H1 (cell line): Measurements from ENCODE around the gene CCDC38. TPM values are rescaled to one million over a fixed set of nuclear protein-coding genes. Genes with fewer than 3 reads are reported as not detected.

Source experiments
- CTCF ChIA-PET: fragments of 300-600 bp; sonication (Branson Sonifier 250); formaldehyde crosslinking; loops from one replicate; lab custom pipeline; 2021; ENCODE audit not compliant: partially characterized antibody; lab: Charles Lee
- POLR2A ChIA-PET: fragments of 300-600 bp; sonication (Branson Sonifier 250); formaldehyde crosslinking; loops from one replicate; lab custom pipeline; 2021; ENCODE audit warnings: inconsistent platforms; ENCODE audit not compliant: partially characterized antibody; lab: Charles Lee
- DNase-seq, 2 experiments: peaks; one replicate each; pipeline versions ENCODE4 v3.0.0 to v3.0.0-alpha.2; 2010 to 2022; ENCODE audit warnings: low spot score in 2 of 2, low read depth in 1 of 2, mixed read lengths in 1 of 2
- FAIRE-seq: peaks from 2 replicates; lab custom pipeline; 2011; peaks lifted over from hg19 to GRCh38; lab: Jason Lieb, UNC
- H2AFZ ChIP-seq: 2 replicates; pipeline ENCODE4 v1.8.1; 2012; ENCODE audit warnings: low read length, inconsistent platforms
- H2AK5ac ChIP-seq: 2 replicates; pipeline ENCODE4 v1.6.1; 2013; ENCODE audit warnings: low read depth, low read length
- H2BK120ac ChIP-seq: replicated peaks from 2 replicates; pipeline ENCODE3; 2013; ENCODE audit warnings: low read depth, low read length, inconsistent platforms
- H2BK12ac ChIP-seq: 2 replicates; pipeline ENCODE4 v1.6.1; 2013; ENCODE audit warnings: low read depth, low read length
- H2BK15ac ChIP-seq: 2 replicates; pipeline ENCODE4 v1.6.1; 2013; ENCODE audit warnings: low read length
- H2BK20ac ChIP-seq: 2 replicates; pipeline ENCODE4 v1.6.1; 2013; ENCODE audit warnings: low read length
- H2BK5ac ChIP-seq: 2 replicates; pipeline ENCODE4 v1.6.1; 2013; ENCODE audit warnings: low read depth, low read length
- H3K14ac ChIP-seq: 2 replicates; pipeline ENCODE4 v1.6.1; 2013; ENCODE audit warnings: inconsistent platforms; ENCODE audit not compliant: insufficient read length
- H3K18ac ChIP-seq: 2 replicates; pipeline ENCODE4 v1.6.1; 2013; ENCODE audit warnings: low read length; ENCODE audit errors: extremely low read depth
- H3K23ac ChIP-seq: 2 replicates; pipeline ENCODE4 v1.6.1; 2013; ENCODE audit warnings: inconsistent platforms; ENCODE audit not compliant: insufficient read length
- H3K23me2 ChIP-seq: 2 replicates; pipeline ENCODE4 v1.6.1; 2013; ENCODE audit warnings: low read depth, low read length
- H3K27ac ChIP-seq: 2 replicates; pipeline ENCODE4 v1.6.1; 2011; ENCODE audit warnings: low read depth, low read length, inconsistent platforms
- H3K27me3 ChIP-seq, 4 experiments: replicated peaks in 1 of 4; 1 replicate in 1 of 4; 2 replicates in 3 of 4; pipeline versions ENCODE4 v1.6.1 to v1.8.1; 2011 to 2013; ENCODE audit warnings: low read length in 3 of 4, mild to moderate bottlenecking in 3 of 4, inconsistent platforms in 2 of 4, mixed read lengths in 2 of 4, moderate library complexity in 1 of 4; ENCODE audit not compliant: control insufficient read depth in 3 of 4, insufficient read depth in 3 of 4; ENCODE audit errors: extremely low read depth in 1 of 4
- H3K36me3 ChIP-seq, 4 experiments: 2 replicates each; pipeline versions ENCODE4 v1.6.1 to v1.8.1; 2011 to 2013; ENCODE audit warnings: mild to moderate bottlenecking in 4 of 4, low read length in 3 of 4, moderate library complexity in 2 of 4, control low read depth in 1 of 4, inconsistent platforms in 1 of 4; ENCODE audit not compliant: insufficient read depth in 4 of 4, control insufficient read depth in 2 of 4
- H3K4ac ChIP-seq: replicated peaks from 2 replicates; pipeline ENCODE3; 2013; ENCODE audit warnings: low read length, low read depth, mixed read lengths, inconsistent platforms; ENCODE audit not compliant: insufficient read length
- H3K4me1 ChIP-seq, 4 experiments: replicated peaks in 1 of 4; 1 replicate in 1 of 4; 2 replicates in 3 of 4; pipeline versions ENCODE4 v1.6.1 to v1.8.1; 2011 to 2013; ENCODE audit warnings: low read length in 3 of 4, inconsistent platforms in 2 of 4, mixed read lengths in 1 of 4; ENCODE audit not compliant: insufficient read depth in 4 of 4, control insufficient read depth in 3 of 4
- H3K4me2 ChIP-seq, 2 experiments: 2 replicates each; pipeline versions ENCODE4 v1.6.1 to v1.8.1; 2011 to 2013; ENCODE audit warnings: low read depth in 2 of 2, low read length in 2 of 2, control low read depth in 1 of 2, inconsistent platforms in 1 of 2, mild to moderate bottlenecking in 1 of 2; ENCODE audit not compliant: insufficient read depth in 1 of 2
- H3K4me3 ChIP-seq, 4 experiments: fragments of 200-600, 300-600 bp in 1 of 4; sonication (generic), shearing (Covaris generic), sonication (Bioruptor Twin) in 1 of 4; 2 replicates each; pipeline versions ENCODE4 v1.5.1 to v1.8.1; 2011 to 2016; ENCODE audit warnings: low read length in 4 of 4, low read depth in 3 of 4, control low read depth in 2 of 4, inconsistent platforms in 2 of 4, mild to moderate bottlenecking in 2 of 4, mixed read lengths in 1 of 4, moderate library complexity in 1 of 4; ENCODE audit not compliant: insufficient read depth in 2 of 4; ENCODE audit errors: extremely low read depth in 1 of 4
- H3K56ac ChIP-seq: replicated peaks from 2 replicates; pipeline ENCODE3; 2013; ENCODE audit warnings: low read depth, mild to moderate bottlenecking, mixed read lengths, low read length, inconsistent platforms; ENCODE audit not compliant: insufficient read length
- H3K79me1 ChIP-seq: 2 replicates; pipeline ENCODE4 v1.6.1; 2013; ENCODE audit warnings: low read depth, low read length, control low read depth
- H3K79me2 ChIP-seq, 2 experiments: 2 replicates each; pipeline versions ENCODE4 v1.6.1 to v1.8.1; 2012 to 2013; ENCODE audit warnings: low read length in 2 of 2, mild to moderate bottlenecking in 2 of 2, inconsistent platforms in 1 of 2; ENCODE audit not compliant: insufficient read depth in 2 of 2, control insufficient read depth in 1 of 2
- H3K9ac ChIP-seq, 4 experiments: replicated peaks in 1 of 4; 1 replicate in 1 of 4; 2 replicates in 3 of 4; pipeline versions ENCODE4 v1.6.1 to v1.8.1; 2011 to 2013; ENCODE audit warnings: low read depth in 3 of 4, low read length in 3 of 4, control low read depth in 2 of 4, mild to moderate bottlenecking in 2 of 4, moderate library complexity in 2 of 4, inconsistent platforms in 1 of 4; ENCODE audit errors: extremely low read depth in 1 of 4
- H3K9me3 ChIP-seq, 2 experiments: 2 replicates each; pipeline versions ENCODE4 v1.6.1 to v1.8.1; 2012 to 2013; ENCODE audit warnings: mild to moderate bottlenecking in 2 of 2, moderate library complexity in 2 of 2, control low read depth in 1 of 2, inconsistent platforms in 1 of 2, low read depth in 1 of 2, low read length in 1 of 2, mixed read lengths in 1 of 2; ENCODE audit not compliant: insufficient read depth in 2 of 2
- H4K20me1 ChIP-seq, 2 experiments: replicated peaks in 1 of 2; 2 replicates each; pipeline versions ENCODE3 to v1.8.1; 2011 to 2013; ENCODE audit warnings: inconsistent platforms in 2 of 2, low read length in 2 of 2, mild to moderate bottlenecking in 1 of 2; ENCODE audit not compliant: insufficient read depth in 2 of 2, control insufficient read depth in 1 of 2
- H4K5ac ChIP-seq: 2 replicates; pipeline ENCODE4 v1.6.1; 2013; ENCODE audit warnings: low read length, low read depth, mixed read lengths, inconsistent platforms; ENCODE audit not compliant: insufficient read length
- H4K8ac ChIP-seq: 2 replicates; pipeline ENCODE4 v1.8.0; 2013; ENCODE audit warnings: mild to moderate bottlenecking, moderate library complexity, low read length, inconsistent platforms; ENCODE audit not compliant: insufficient read depth; ENCODE audit errors: extremely low read depth
- H4K91ac ChIP-seq: replicated peaks from 2 replicates; pipeline ENCODE3; 2013; ENCODE audit warnings: low read length, mixed read lengths, inconsistent platforms; ENCODE audit not compliant: insufficient read length
- BACH1 ChIP-seq: IDR thresholded peaks from 2 replicates; pipeline ENCODE4 v1.6.1; 2012; ENCODE audit warnings: low read length, improper control_type of control experiment
- CBX5 ChIP-seq: fragments of 300-800, 300-1000 bp; sonication (generic); IDR thresholded peaks from 2 replicates; pipeline ENCODE4 v1.7.1; 2016; ENCODE audit warnings: antibody characterized with exemption, low read length, low read depth
- CHD1 ChIP-seq: IDR thresholded peaks from 2 replicates; pipeline ENCODE4 v1.6.1; 2012; ENCODE audit warnings: low read depth, low read length, improper control_type of control experiment
- CTBP2 ChIP-seq: IDR thresholded peaks from 2 replicates; pipeline ENCODE4 v1.7.0; 2011; ENCODE audit warnings: borderline replicate concordance, mild to moderate bottlenecking, moderate library complexity, mixed read lengths, low read length; ENCODE audit not compliant: insufficient read depth, insufficient read length
- GABPA ChIP-seq: IDR thresholded peaks from 2 replicates; pipeline ENCODE4 v1.6.1; 2011; ENCODE audit warnings: mild to moderate bottlenecking, low read length, moderate library complexity, borderline replicate concordance; ENCODE audit not compliant: insufficient read depth
- JUN ChIP-seq: IDR thresholded peaks from 2 replicates; pipeline ENCODE4 v1.6.1; 2011; ENCODE audit warnings: low read depth, mild to moderate bottlenecking, improper control_type of control experiment, low read length
- RXRA ChIP-seq: IDR thresholded peaks from 2 replicates; pipeline ENCODE4 v1.6.1; 2011; ENCODE audit warnings: low read depth, mild to moderate bottlenecking, low read length, moderate library complexity; ENCODE audit not compliant: insufficient read depth
- TAF7 ChIP-seq: optimal IDR thresholded peaks from 2 replicates; pipeline ENCODE3; 2011; ENCODE audit warnings: low read depth, mild to moderate bottlenecking, inconsistent platforms, low read length, moderate library complexity, borderline replicate concordance
- WGBS, 2 experiments: shearing (Covaris generic) in 1 of 2; methylation state at CpG; one replicate each; pipeline versions ENCODE4 v1.1.6 to v1.1.7; 2013 to 2015; ENCODE audit warnings: low lambda C conversion rate in 2 of 2, mixed read lengths in 2 of 2, inconsistent platforms in 1 of 2, low coverage in 1 of 2, missing lambda C conversion rate in 1 of 2; ENCODE audit not compliant: insufficient replicate concordance in 2 of 2, insufficient coverage in 1 of 2, insufficient read length in 1 of 2; ENCODE audit errors: extremely low coverage in 1 of 2, missing lambda C conversion rate in 1 of 2; 5-methylcytosine and 5-hydroxymethylcytosine counted together
- polyA plus RNA-seq, 7 experiments: library from polyadenylated mRNA; depleted of rRNA in 3 of 7; stranded (reverse) in 5 of 7; unstranded in 2 of 7; fragments of >200 nt in 5 of 7; fragments of 200-250 nt in 2 of 7; gene quantifications; 1 replicate in 5 of 7; 2 replicates in 1 of 7; 4 replicates in 1 of 7; pipeline versions ENCODE4 v1.2.1 to v1.2.3, GENCODE V29; 2011 to 2013; ENCODE audit warnings: missing spikeins in 2 of 7, mixed read lengths in 2 of 7
- total RNA-seq: library from RNA; stranded (reverse); fragmentation: NEBNext Ultra II Directional; extraction: Animal tissue kit (Norgen Biotek cat#: 25700); gene quantifications from 2 replicates; pipeline ENCODE4 v1.2.1, GENCODE V29; 2021
- TF ChIP-seq, protein P1 (sequence below): IDR thresholded peaks from 2 replicates; pipeline ENCODE4 v1.6.1; 2012; ENCODE audit warnings: inconsistent platforms
- TF ChIP-seq, protein P2 (sequence below): IDR thresholded peaks from 2 replicates; pipeline ENCODE4 v1.6.1; 2011; ENCODE audit warnings: low read length, improper control_type of control experiment
- TF ChIP-seq, protein P3 (sequence below): IDR thresholded peaks from 2 replicates; pipeline ENCODE4 v1.6.1; 2011; ENCODE audit warnings: low read depth, mild to moderate bottlenecking, low read length; ENCODE audit not compliant: insufficient read depth

Gene CCDC38
- total and polyA plus RNA-seq, 2 of the 8 experiments (the other 6 are each of a cell fraction or from before 2014, with no cell fraction given) = not detected

DNA sequence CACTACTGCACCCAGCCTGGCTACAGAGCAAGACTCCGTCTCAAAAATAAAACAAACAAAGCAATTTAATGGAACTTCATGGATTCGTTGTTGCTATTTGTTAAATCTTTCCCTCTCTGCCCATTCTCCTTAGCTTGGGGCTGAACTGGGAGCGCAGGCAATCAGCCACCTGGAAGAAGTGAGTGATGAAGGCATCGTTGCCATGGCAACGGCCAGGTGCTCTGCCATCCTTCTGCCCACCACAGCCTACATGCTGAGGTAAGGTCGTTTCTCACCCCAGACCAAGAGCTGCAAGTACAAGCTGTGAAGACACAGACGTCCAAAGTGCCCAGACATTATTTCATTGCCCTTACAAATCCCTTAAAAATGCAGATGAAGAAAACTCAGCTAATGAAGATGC, 19.8 kb upstream of the CCDC38 start:
- H2BK20ac ChIP-seq = no peak overlapping the region
- H3K18ac ChIP-seq = no peak overlapping the region
- no peak overlapping the region for H3K23ac ChIP-seq
- no peaks in the 10 kb centered on the region for H3K36me3 ChIP-seq
- no peak overlapping the region for H3K9ac ChIP-seq
- H3K56ac ChIP-seq = no peak overlapping the region
- H4K5ac ChIP-seq = no peak overlapping the region
- H2BK15ac ChIP-seq = no peak overlapping the region
- no peak overlapping the region; the same call in 1 of the 2 replicates for H4K8ac ChIP-seq
- H3K14ac ChIP-seq = no peak overlapping the region
- H3K79me1 ChIP-seq = no peaks in the 10 kb centered on the region
- no peak overlapping the region for H4K91ac ChIP-seq
- H2AK5ac ChIP-seq = no peak overlapping the region
- H2BK120ac ChIP-seq = no peak overlapping the region
- ChIA-PET CTCF (interaction anchor here (0.8 to 17.8 kb wide), 10 partner anchors 9 to 555 kb away, joined by 3 to 149 read pairs (median 7); partner anchors contain the start of genes AMDHD1, CCDC38 and HAL), POLR2A (interaction anchor here (1.0 kb wide), 1 partner anchor 100 kb away, joined by 3 read pairs; no protein-coding TSS in a partner anchor)
- no peak overlapping the region for H2BK12ac ChIP-seq
- no peak overlapping the region for H2BK5ac ChIP-seq
- no peaks in the 10 kb centered on the region for H3K23me2 ChIP-seq
- H3K27ac ChIP-seq = no peak overlapping the region
- H3K4me3 ChIP-seq = no peak overlapping the region
- no peak overlapping the region for H3K4ac ChIP-seq
- H3K9me3 ChIP-seq = no peaks in the 10 kb centered on the region
- WGBS, 2 experiments = 76% methylated on average over 7 of the region's 7 CpGs; no CpG with 5 or more reads in 1 of the 2 experiments
- H4K20me1 ChIP-seq = no peaks in the 10 kb centered on the region
- no peak overlapping the region for H3K4me2 ChIP-seq
- H3K4me1 ChIP-seq = peaks cover 0 to 1% (median under 1%) of the 10 kb centered on the region in 4 experiments; a peak in 1 of 7 replicates
- no peak overlapping the region for H2AFZ ChIP-seq
- DNase-seq (no peak), FAIRE-seq (no peak)
- no peaks in the 10 kb centered on the region for H3K79me2 ChIP-seq
- no peaks in the 10 kb centered on the region for H3K27me3 ChIP-seq
- TF ChIP-seq, protein P1, sequence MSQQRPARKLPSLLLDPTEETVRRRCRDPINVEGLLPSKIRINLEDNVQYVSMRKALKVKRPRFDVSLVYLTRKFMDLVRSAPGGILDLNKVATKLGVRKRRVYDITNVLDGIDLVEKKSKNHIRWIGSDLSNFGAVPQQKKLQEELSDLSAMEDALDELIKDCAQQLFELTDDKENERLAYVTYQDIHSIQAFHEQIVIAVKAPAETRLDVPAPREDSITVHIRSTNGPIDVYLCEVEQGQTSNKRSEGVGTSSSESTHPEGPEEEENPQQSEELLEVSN = no peak
- TF ChIP-seq RXRA (no peak), GABPA (no peak), JUN (no peak), BACH1 (no peak), CBX5 (no peak), CTBP2 (no peak), TAF7 (no peak), CHD1 (no peak)
- TF ChIP-seq, protein P2, sequence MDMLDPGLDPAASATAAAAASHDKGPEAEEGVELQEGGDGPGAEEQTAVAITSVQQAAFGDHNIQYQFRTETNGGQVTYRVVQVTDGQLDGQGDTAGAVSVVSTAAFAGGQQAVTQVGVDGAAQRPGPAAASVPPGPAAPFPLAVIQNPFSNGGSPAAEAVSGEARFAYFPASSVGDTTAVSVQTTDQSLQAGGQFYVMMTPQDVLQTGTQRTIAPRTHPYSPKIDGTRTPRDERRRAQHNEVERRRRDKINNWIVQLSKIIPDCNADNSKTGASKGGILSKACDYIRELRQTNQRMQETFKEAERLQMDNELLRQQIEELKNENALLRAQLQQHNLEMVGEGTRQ = no peak
- TF ChIP-seq, protein P3, sequence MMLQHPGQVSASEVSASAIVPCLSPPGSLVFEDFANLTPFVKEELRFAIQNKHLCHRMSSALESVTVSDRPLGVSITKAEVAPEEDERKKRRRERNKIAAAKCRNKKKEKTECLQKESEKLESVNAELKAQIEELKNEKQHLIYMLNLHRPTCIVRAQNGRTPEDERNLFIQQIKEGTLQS = no peak
